H1 (cell line): ENCODE data around the gene POGZ.

ENCODE experiments used
- BCL11A ChIP-seq, 2 experiments: IDR thresholded peaks; one replicate each; pipeline ENCODE4 v1.6.1; 2011; ENCODE audit warnings: low read depth in 2 of 2, low read length in 2 of 2, mild to moderate bottlenecking in 2 of 2
- CTCF ChIP-seq, 3 experiments: IDR thresholded peaks; 1 replicate in 2 of 3; 2 replicates in 1 of 3; pipeline versions ENCODE4 v1.5.1 to v1.6.1; 2011; ENCODE audit warnings: low read length in 3 of 3, mild to moderate bottlenecking in 3 of 3, inconsistent platforms in 2 of 3, low read depth in 1 of 3, moderate library complexity in 1 of 3; ENCODE audit not compliant: insufficient read depth in 1 of 3; ENCODE audit errors: control extremely low read depth in 1 of 3
- EZH2 ChIP-seq: fragments of 200-600 bp; sonication (generic); IDR thresholded peaks from 2 replicates; pipeline ENCODE4 v1.7.1; 2012; ENCODE audit warnings: low read depth, mild to moderate bottlenecking, moderate library complexity, low read length, inconsistent platforms; ENCODE audit not compliant: severe bottlenecking
- PHF8 ChIP-seq: fragments of 200-600 bp; sonication (generic); conservative IDR thresholded peaks from 2 replicates; pipeline ENCODE4 v1.7.1; 2012; ENCODE audit warnings: low read depth, mild to moderate bottlenecking, inconsistent platforms, low read length, moderate library complexity
- RBBP5 ChIP-seq: IDR thresholded peaks from 2 replicates; pipeline ENCODE4 v1.7.1; 2012; ENCODE audit warnings: low read depth, mild to moderate bottlenecking, inconsistent platforms, low read length, moderate library complexity, borderline replicate concordance
- RNF2 ChIP-seq: fragments of 200-900, 300-1000 bp; sonication (generic); IDR thresholded peaks from 2 replicates; pipeline ENCODE4 v1.7.1; 2016; ENCODE audit warnings: borderline replicate concordance, low read depth, mild to moderate bottlenecking, antibody characterized with exemption, low read length; ENCODE audit not compliant: poor library complexity, severe bottlenecking; ENCODE audit errors: missing control alignments
- SRF ChIP-seq: IDR thresholded peaks from 2 replicates; pipeline ENCODE4 v1.6.1; 2011; ENCODE audit warnings: mild to moderate bottlenecking, low read depth, low read length, moderate library complexity
- TAF1 ChIP-seq: IDR thresholded peaks from 2 replicates; pipeline ENCODE4 v1.6.1; 2011; ENCODE audit warnings: mild to moderate bottlenecking, low read depth, low read length
- TAF7 ChIP-seq: optimal IDR thresholded peaks from 2 replicates; pipeline ENCODE3; 2011; ENCODE audit warnings: low read depth, mild to moderate bottlenecking, inconsistent platforms, low read length, moderate library complexity, borderline replicate concordance
- YY1 ChIP-seq: IDR thresholded peaks from 2 replicates; pipeline ENCODE4 v1.6.1; 2011; ENCODE audit warnings: low read depth, mild to moderate bottlenecking, low read length

- TF ChIP-seq RNF2 (no peak), TAF1 (no peak), CTCF (IDR thresholded peaks at IDR 0.05; ENCODE audit: control extremely low read depth in 1 of 3, insufficient read depth in 1 of 3, low read depth in 1 of 3, low read length in 3 of 3) (no peak), YY1 (no peak), EZH2 (no peak), RBBP5 (no peak), PHF8 (no peak), SRF (no peak), BCL11A (IDR thresholded peaks at IDR 0.05; ENCODE audit: low read depth in 2 of 2, low read length in 2 of 2) (no peak), TAF7 (no peak)
Measured at GRCh38 chr1:151491641-151492040, 32.3 kb upstream of the POGZ start.
